ENCODE data around the gene PARD3B. TPM values are rescaled to one million over a fixed set of nuclear protein-coding genes. Genes with fewer than 3 reads are reported as not detected.

PARD3B gene
- total and polyA plus RNA-seq, 8 donors = 1.8 to 42.6 (median 15.1) TPM

- 79 to 95% (median 88%) methylated on average over 10 of the region's 10 CpGs for WGBS, 5 donors
- Histone ChIP-seq H3K36me3 (no peaks in the 10 kb centered on the region), H3K27me3 (no peaks in the 10 kb centered on the region), H3K9me3 (no peaks in the 10 kb centered on the region), H3K27ac (no peak overlapping the region), H3K4me3 (no peak overlapping the region), H3K4me1 (no peaks in the 10 kb centered on the region)
- intact Hi-C loops (cut with DNase I; ENCODE audit: low total_unique reads) = no loop called here
- DNase-seq = no peak
- no peak for TF ChIP-seq EP300 (IDR thresholded peaks at IDR 0.05)
- TF ChIP-seq POLR2AphosphoS5 (IDR thresholded peaks at IDR 0.05) = no peak
- TF ChIP-seq CTCF (IDR thresholded peaks at IDR 0.05) = no peak
- no peak for TF ChIP-seq POLR2A (IDR thresholded peaks at IDR 0.05)
Measured at GRCh38 chr2:205564346-205565141, 1019.3 kb downstream of the PARD3B start.

- TF ChIP-seq POLR2AphosphoS5 (IDR thresholded peaks at IDR 0.05) = no peak
- no peak for TF ChIP-seq EP300 (IDR thresholded peaks at IDR 0.05)
- TF ChIP-seq CTCF (IDR thresholded peaks at IDR 0.05) = no peak
- no peak for TF ChIP-seq POLR2A (IDR thresholded peaks at IDR 0.05)
- DNase-seq = no peak
- intact Hi-C loops (cut with DNase I; ENCODE audit: low total_unique reads) = no loop called here
- Histone ChIP-seq H3K4me3 (no peak overlapping the region), H3K27ac (no peak overlapping the region), H3K27me3 (no peaks in the 10 kb centered on the region), H3K4me1 (no peaks in the 10 kb centered on the region), H3K36me3 (no peaks in the 10 kb centered on the region), H3K9me3 (no peaks in the 10 kb centered on the region)
- WGBS, 5 donors = 83 to 94% (median 93%) methylated on average over 2 of the region's 2 CpGs
Measured at GRCh38 chr2:205565142-205565522, 1019.9 kb downstream of the PARD3B start.

GRCh38 chr2:205566606-205567168, 1021.4 kb downstream of the PARD3B start:
- DNase-seq = no peak
- Histone ChIP-seq H3K27ac (no peak overlapping the region), H3K4me1 (no peaks in the 10 kb centered on the region), H3K27me3 (no peaks in the 10 kb centered on the region), H3K36me3 (no peaks in the 10 kb centered on the region), H3K4me3 (no peak overlapping the region), H3K9me3 (no peaks in the 10 kb centered on the region)
- intact Hi-C loops (cut with DNase I; ENCODE audit: low total_unique reads) = no loop called here
- 64 to 72% (median 69%) methylated on average over 6 of the region's 6 CpGs for WGBS, 5 donors
- TF ChIP-seq POLR2AphosphoS5 (IDR thresholded peaks at IDR 0.05) = no peak
- TF ChIP-seq CTCF (IDR thresholded peaks at IDR 0.05) = no peak

- H3K36me3 ChIP-seq = no peaks in the 10 kb centered on the region
- H3K9me3 ChIP-seq = no peaks in the 10 kb centered on the region
- H3K27me3 ChIP-seq = no peaks in the 10 kb centered on the region
- TF ChIP-seq POLR2A (IDR thresholded peaks at IDR 0.05) = no peak
- no peak for TF ChIP-seq EP300 (IDR thresholded peaks at IDR 0.05)
- TF ChIP-seq POLR2AphosphoS5 (IDR thresholded peaks at IDR 0.05) = no peak
- TF ChIP-seq CTCF (IDR thresholded peaks at IDR 0.05) = no peak
- H3K4me3 ChIP-seq = no peak overlapping the region
- WGBS, 5 donors = 89 to 98% (median 92%) methylated on average over 5 of the region's 5 CpGs
- H3K4me1 ChIP-seq = no peaks in the 10 kb centered on the region
- H3K27ac ChIP-seq = no peak overlapping the region
- intact Hi-C loops (cut with DNase I; ENCODE audit: low total_unique reads) = no loop called here
- no peak for DNase-seq
Measured at GRCh38 chr2:205568620-205569019, 1023.3 kb downstream of the PARD3B start.

Data from stomach (tissue), 9 donors.